ENCODE measurements around the gene PHKA1. TPM values are rescaled to one million over a fixed set of nuclear protein-coding genes. Genes with fewer than 3 reads are reported as not detected.
"Not testable (repeated sequence)": the region's sequence is repeated elsewhere in the genome, so short reads cannot be mapped to it uniquely, and the experiment has no call there.

Gene PHKA1
- 10 to 100 TPM in 1 of 6 donors, 1 to 10 TPM in 5; 2.3 to 10.5 (median 3.4) TPM for total RNA-seq

DNA sequence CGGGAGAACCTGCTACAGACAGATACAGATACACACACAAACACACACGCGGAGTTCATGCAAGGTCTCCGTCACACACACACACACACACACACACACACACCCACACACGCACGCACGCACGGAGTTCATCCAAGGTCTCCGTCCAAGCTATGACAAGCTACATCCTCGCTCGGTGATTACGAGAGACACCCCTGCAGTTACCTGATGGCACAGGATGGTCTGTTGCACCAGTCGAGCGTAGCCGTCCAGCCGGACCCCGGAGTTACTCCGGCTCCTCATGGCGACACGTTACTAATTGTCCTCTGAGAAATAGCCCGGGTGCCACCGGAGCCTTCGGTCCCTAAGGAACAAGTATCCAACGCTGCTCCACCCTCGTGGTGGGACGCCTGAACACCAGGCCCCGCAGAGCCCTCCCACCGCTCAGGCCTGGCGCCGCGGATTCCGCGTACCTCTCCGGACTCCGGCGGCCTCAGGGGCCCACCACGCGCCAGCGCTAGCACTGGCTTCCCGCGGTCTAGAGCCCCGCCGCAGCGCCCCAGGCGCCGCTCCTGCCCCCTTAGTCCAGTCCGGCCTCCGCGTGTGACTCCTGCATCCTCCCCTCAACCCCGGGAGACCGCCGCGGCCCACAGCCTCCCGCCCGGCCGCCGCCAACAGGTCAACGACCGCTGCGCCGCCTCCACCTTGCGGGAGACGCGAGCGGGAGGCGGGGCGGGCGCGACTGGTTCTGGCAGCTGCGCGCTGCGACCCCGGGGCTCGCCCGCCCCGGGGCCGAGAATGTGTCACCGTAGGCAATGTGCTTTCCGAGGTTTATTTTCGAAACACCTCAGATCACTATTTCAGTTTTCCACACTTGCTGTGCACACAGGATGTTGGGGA lies at the start of gene PHKA1:
PHKA1 (minus strand) TSS at position 708 of the 879 bp plus-strand sequence; CDS start at position 282, 426 bp downstream.
- H3K27me3 ChIP-seq, H3K4me1 ChIP-seq, H3K36me3 ChIP-seq, H3K9me3 ChIP-seq: not testable (repeated sequence)
- ATAC-seq (ENCODE audit: low FRiP score in 2 of 2) (peak; percentile 82 to 91), DNase-seq (peak; percentile 44 to 89)
- WGBS, 2 donors = 1 to 45% methylated on average over 27 to 63 of the region's 80 CpGs
- TF ChIP-seq CTCF (IDR thresholded peaks at IDR 0.05) = peak in 2 of 6 experiments; percentile 8 to 12
- Histone ChIP-seq H3K27ac (peak within 1 kb of the TSS; percentile 63 to 72 (median 68)), H3K4me3 (peak within 1 kb of the TSS; percentile 15 to 55 (median 47))

DNA sequence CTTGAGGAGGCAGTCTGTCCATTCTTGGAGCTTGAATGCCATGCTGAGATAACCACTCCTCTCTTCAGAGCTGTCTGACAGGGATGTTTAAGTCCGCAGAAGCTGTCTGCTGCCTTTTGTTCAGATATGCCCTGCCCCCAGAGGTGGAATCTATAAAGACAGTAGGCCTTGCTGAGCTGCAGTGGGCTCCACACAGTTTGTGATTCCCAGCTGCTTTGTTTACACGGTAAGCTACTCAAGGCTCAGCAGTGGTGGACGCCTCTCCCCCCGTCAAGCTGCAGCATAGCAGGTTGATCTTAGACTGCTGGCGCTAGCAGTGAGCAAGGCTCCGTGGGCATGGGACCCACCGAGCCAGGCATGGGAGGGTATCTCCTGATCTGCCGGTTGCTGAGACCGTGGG lies 46.3 kb upstream of the PHKA1 start:
- H3K27ac ChIP-seq; H3K36me3 ChIP-seq; H3K27me3 ChIP-seq; H3K4me3 ChIP-seq; ATAC-seq (ENCODE audit: low FRiP score in 2 of 2); DNase-seq; H3K4me1 ChIP-seq; H3K9me3 ChIP-seq: not testable (repeated sequence)
- WGBS, 2 donors = no CpG with 5 or more reads among the region's 9 CpGs

- ATAC-seq (ENCODE audit: low FRiP score in 2 of 2); H3K9me3 ChIP-seq; H3K27me3 ChIP-seq; H3K27ac ChIP-seq; H3K4me1 ChIP-seq; H3K4me3 ChIP-seq; H3K36me3 ChIP-seq; DNase-seq: not testable (repeated sequence)
- WGBS, 2 donors = no CpG with 5 or more reads among the region's 3 CpGs
These were observed 34.4 kb upstream of the PHKA1 start for GRCh38 chrX:72748545-72748944.

GRCh38 chrX:72745546-72745945 lies 31.4 kb upstream of the PHKA1 start:
- WGBS, 2 donors = no CpG with 5 or more reads among the region's 7 CpGs
- not testable (repeated sequence) for DNase-seq; H3K27ac ChIP-seq; ATAC-seq (ENCODE audit: low FRiP score in 2 of 2); H3K4me1 ChIP-seq; H3K4me3 ChIP-seq; H3K9me3 ChIP-seq; H3K36me3 ChIP-seq; H3K27me3 ChIP-seq

DNA sequence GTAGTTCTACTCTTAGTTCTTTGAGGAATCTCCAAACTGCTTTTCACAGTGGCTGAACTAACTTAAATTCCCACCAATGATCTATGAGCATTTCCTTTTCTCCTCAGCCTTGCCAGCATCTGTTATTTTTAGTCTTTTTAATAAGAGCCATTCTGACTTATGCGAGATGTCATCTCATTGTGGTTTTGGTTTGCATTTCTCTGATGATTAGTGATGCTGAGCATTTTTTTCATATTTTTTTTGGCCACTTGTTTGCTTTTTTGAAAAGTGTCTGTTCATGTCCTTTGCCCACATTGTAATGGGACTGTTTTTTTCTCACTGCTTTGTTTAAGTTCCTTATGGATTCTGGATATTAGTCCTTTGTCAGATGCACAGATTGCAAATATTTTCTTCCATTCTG lies 21.5 kb upstream of the PHKA1 start:
- DNase-seq = no peak
- Histone ChIP-seq H3K4me1 (no peaks in the 10 kb centered on the region), H3K27me3 (no peaks in the 10 kb centered on the region), H3K9me3 (no peaks in the 10 kb centered on the region), H3K4me3 (no peak overlapping the region), H3K36me3 (no peaks in the 10 kb centered on the region), H3K27ac (no peak overlapping the region)
- no peak for TF ChIP-seq POLR2A (IDR thresholded peaks at IDR 0.05)
- no peak for TF ChIP-seq CTCF (IDR thresholded peaks at IDR 0.05)
- no peak for TF ChIP-seq EP300 (IDR thresholded peaks at IDR 0.05)
- TF ChIP-seq POLR2AphosphoS5 (IDR thresholded peaks at IDR 0.05) = no peak
- WGBS, 2 donors = 83 to 84% methylated on average over 1 of the region's 1 CpG
- ATAC-seq (ENCODE audit: low FRiP score in 2 of 2) = no peak

DNA sequence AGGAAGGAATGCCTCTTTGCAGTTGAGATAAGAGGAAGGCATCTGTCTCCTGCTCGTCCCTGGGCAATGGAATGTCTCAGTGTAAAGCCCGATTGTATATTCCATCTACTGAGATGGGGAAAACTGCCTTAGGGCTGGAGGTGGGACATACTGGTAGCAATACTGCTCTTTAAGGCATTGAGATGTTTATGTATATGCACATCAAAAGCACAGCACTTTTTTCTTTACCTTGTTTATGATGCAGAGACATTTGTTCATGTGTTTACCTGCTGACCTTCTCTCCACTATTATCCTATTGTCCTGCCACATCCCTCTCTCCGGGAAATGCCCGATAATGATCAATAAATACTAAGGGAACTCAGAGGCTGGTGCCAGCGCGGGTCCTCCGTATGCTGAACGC lies 19.5 kb upstream of the PHKA1 start:
- H3K36me3 ChIP-seq; H3K9me3 ChIP-seq; H3K27ac ChIP-seq; H3K4me3 ChIP-seq; H3K4me1 ChIP-seq; H3K27me3 ChIP-seq; DNase-seq; ATAC-seq (ENCODE audit: low FRiP score in 2 of 2): not testable (repeated sequence)
- WGBS, 2 donors = 46 to 47% methylated on average over 6 to 8 of the region's 8 CpGs

DNA sequence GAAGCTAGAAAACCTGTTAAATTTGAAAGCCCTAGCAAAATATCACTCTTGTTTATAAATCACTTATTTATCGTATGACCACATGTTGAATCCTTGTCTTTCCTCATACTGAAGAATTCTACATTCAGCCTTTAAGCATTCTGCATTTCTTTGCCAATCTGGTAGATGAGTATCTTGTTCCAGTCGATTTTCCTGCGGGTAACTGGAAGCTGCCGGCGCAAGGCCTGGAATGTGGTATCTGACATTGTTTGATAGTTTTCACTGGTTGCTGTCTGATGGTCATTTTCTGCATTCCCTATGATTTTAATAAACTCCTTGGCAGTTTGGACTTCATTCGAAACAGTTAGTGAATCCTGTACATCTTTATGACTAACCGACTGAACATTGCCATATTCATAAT lies 13.7 kb upstream of the PHKA1 start:
- DNase-seq (no peak), ATAC-seq (ENCODE audit: low FRiP score in 2 of 2) (no peak)
- Histone ChIP-seq H3K4me3 (no peak overlapping the region), H3K27me3 (no peaks in the 10 kb centered on the region), H3K4me1 (no peaks in the 10 kb centered on the region), H3K9me3 (no peaks in the 10 kb centered on the region), H3K36me3 (no peaks in the 10 kb centered on the region), H3K27ac (no peak overlapping the region)
- TF ChIP-seq CTCF (IDR thresholded peaks at IDR 0.05) (no peak), POLR2AphosphoS5 (IDR thresholded peaks at IDR 0.05) (no peak), POLR2A (IDR thresholded peaks at IDR 0.05) (no peak), EP300 (IDR thresholded peaks at IDR 0.05) (no peak)
- 85 to 93% methylated on average over 6 to 7 of the region's 7 CpGs for WGBS, 2 donors
